PC-9 (cell line): Measurements from ENCODE around the gene HTT. TPM values are rescaled to one million over a fixed set of nuclear protein-coding genes. Genes with fewer than 3 reads are reported as not detected.

Source experiments
- BruUV-seq: library from RNA; stranded (reverse); fragments of 400-500 nt; replicated peaks from 2 replicates; lab custom pipeline; 2021; lab: Mats Ljungman, UMichigan
- CTCF ChIA-PET: fragments of 300-600 bp; sonication (Branson Sonifier 250); formaldehyde crosslinking; loops from one replicate; lab custom pipeline; 2022; ENCODE audit warnings: antibody characterized with exemption; lab: Charles Lee
- POLR2A ChIA-PET: fragments of 300-600 bp; sonication (Branson Sonifier 250); formaldehyde crosslinking; loops from one replicate; lab custom pipeline; 2022; ENCODE audit warnings: antibody characterized with exemption; ENCODE audit not compliant: unreplicated experiment; lab: Charles Lee
- DNase-seq, 2 experiments: peaks; one replicate each; pipeline versions ENCODE4 v3.0.0 to v3.0.0-alpha.2; 2015 to 2022; ENCODE audit warnings: mixed read lengths in 1 of 2
- H2AFZ ChIP-seq: fragments of 200-600 bp; sonication (generic); 2 replicates; pipeline ENCODE4 v1.8.1; 2017; ENCODE audit warnings: antibody characterized with exemption
- H3F3A ChIP-seq: fragments of 200-600 bp; sonication (generic); 2 replicates; pipeline ENCODE4 v1.8.1; 2017; ENCODE audit warnings: antibody characterized with exemption, mild to moderate bottlenecking, low read depth; ENCODE audit not compliant: insufficient read depth
- H3K27ac ChIP-seq: fragments of 200-600 bp; sonication (generic); 2 replicates; pipeline ENCODE4 v1.6.1; 2016; ENCODE audit warnings: mixed run types
- H3K27me3 ChIP-seq: fragments of 200-600 bp; sonication (generic); 2 replicates; pipeline ENCODE4 v1.6.1; 2016; ENCODE audit warnings: low read depth, mixed run types; ENCODE audit not compliant: insufficient read depth
- H3K36me3 ChIP-seq: fragments of 200-600 bp; sonication (generic); 2 replicates; pipeline ENCODE4 v1.6.1; 2016; ENCODE audit warnings: low read depth, mixed run types
- H3K4me1 ChIP-seq: fragments of 200-600 bp; sonication (generic); replicated peaks from 2 replicates; pipeline ENCODE4 v1.6.1; 2016; ENCODE audit warnings: mixed run types; ENCODE audit not compliant: insufficient read depth
- H3K4me2 ChIP-seq: fragments of 200-600 bp; sonication (generic); 2 replicates; pipeline ENCODE4 v1.6.1; 2017; ENCODE audit warnings: mixed run types
- H3K4me3 ChIP-seq: fragments of 200-600 bp; sonication (generic); 2 replicates; pipeline ENCODE4 v1.6.1; 2016; ENCODE audit warnings: mixed run types
- H3K79me2 ChIP-seq: fragments of 200-600 bp; sonication (generic); 2 replicates; pipeline ENCODE4 v1.6.1; 2017; ENCODE audit warnings: low read depth, mixed run types
- H3K9me2 ChIP-seq: fragments of 200-600 bp; sonication (generic); 2 replicates; pipeline ENCODE4 v1.8.1; 2017; ENCODE audit warnings: mild to moderate bottlenecking; ENCODE audit not compliant: insufficient read depth
- H3K9me3 ChIP-seq: fragments of 200-600 bp; sonication (generic); 2 replicates; pipeline ENCODE4 v1.8.1; 2016; ENCODE audit warnings: low read depth; ENCODE audit not compliant: insufficient read depth
- H4K20me1 ChIP-seq: fragments of 200-600 bp; sonication (generic); 2 replicates; pipeline ENCODE4 v1.8.1; 2017; ENCODE audit not compliant: insufficient read depth
- CTCF ChIP-seq: fragments of 200-600 bp; sonication (generic); conservative IDR thresholded peaks from 2 replicates; pipeline ENCODE4 v1.6.1; 2017; ENCODE audit warnings: mixed run types, antibody characterized with exemption, mild to moderate bottlenecking, moderate library complexity
- EZH2 ChIP-seq: fragments of 200-600 bp; sonication (generic); IDR thresholded peaks from 2 replicates; pipeline ENCODE4 v1.8.0; 2017; ENCODE audit warnings: antibody characterized with exemption, low read depth
- intact Hi-C: fragments of 100-400 bp; cut with micrococcal nuclease; formaldehyde crosslinking; loops from one replicate; pipeline ENCODE4 v1.10.0; 2022; ENCODE audit not compliant: unreplicated experiment
- total RNA-seq: library from RNA; stranded (reverse); gene quantifications from 2 replicates; pipeline ENCODE4 v1.2.3, GENCODE V29; 2021

Gene HTT
- total RNA-seq, 1 experiment from 2014 or later, result 81.7 TPM

- Histone ChIP-seq H3K9me2 (no peaks in the 10 kb centered on the region), H3K4me3 (no peak overlapping the region), H3K36me3 (no peaks in the 10 kb centered on the region), H3K27ac (no peak overlapping the region), H3K27me3 (no peaks in the 10 kb centered on the region), H2AFZ (no peak overlapping the region), H4K20me1 (no peaks in the 10 kb centered on the region), H3K4me2 (no peak overlapping the region), H3K4me1 (no peaks in the 10 kb centered on the region), H3K79me2 (no peaks in the 10 kb centered on the region), H3F3A (no peaks in the 10 kb centered on the region), H3K9me3 (no peaks in the 10 kb centered on the region)
- ChIA-PET POLR2A (no interaction called here), CTCF (no interaction called here)
- DNase-seq, result no peak
- no TSS peak for BruUV-seq
- intact Hi-C loops, result no loop called here
- no peak for TF ChIP-seq CTCF
- no peak for TF ChIP-seq EZH2
Measured at GRCh38 chr4:3244747-3245146, 170.3 kb downstream of the HTT start.

GRCh38 chr4:3245676-3246075 lies 171.2 kb downstream of the HTT start:
- TF ChIP-seq EZH2, result no peak
- TF ChIP-seq CTCF, result no peak
- ChIA-PET CTCF (no interaction called here), POLR2A (no interaction called here)
- Histone ChIP-seq H3K4me2 (no peak overlapping the region), H3K27ac (no peak overlapping the region), H4K20me1 (no peaks in the 10 kb centered on the region), H3K79me2 (no peaks in the 10 kb centered on the region), H3K36me3 (no peaks in the 10 kb centered on the region), H3K4me1 (no peaks in the 10 kb centered on the region), H3F3A (no peaks in the 10 kb centered on the region), H3K9me2 (no peaks in the 10 kb centered on the region), H3K27me3 (no peaks in the 10 kb centered on the region), H2AFZ (no peak overlapping the region), H3K4me3 (no peak overlapping the region), H3K9me3 (no peaks in the 10 kb centered on the region)
- DNase-seq, result no peak
- intact Hi-C loops, result no loop called here
- BruUV-seq, result no TSS peak

GRCh38 chr4:3246458-3247398 lies 172.2 kb downstream of the HTT start:
- no peaks in the 10 kb centered on the region for H3K9me3 ChIP-seq
- no peak overlapping the region for H3K4me2 ChIP-seq
- DNase-seq, result no peak
- no peaks in the 10 kb centered on the region for H3K9me2 ChIP-seq
- no peaks in the 10 kb centered on the region for H3K27me3 ChIP-seq
- ChIA-PET POLR2A (no interaction called here), CTCF (no interaction called here)
- H3K79me2 ChIP-seq, result no peaks in the 10 kb centered on the region
- H3K36me3 ChIP-seq, result no peaks in the 10 kb centered on the region
- no peak overlapping the region for H3K27ac ChIP-seq
- no TSS peak for BruUV-seq
- H2AFZ ChIP-seq, result no peak overlapping the region
- no peaks in the 10 kb centered on the region for H4K20me1 ChIP-seq
- no peaks in the 10 kb centered on the region for H3F3A ChIP-seq
- H3K4me1 ChIP-seq, result no peaks in the 10 kb centered on the region
- intact Hi-C loops, result no loop called here
- TF ChIP-seq CTCF (no peak), EZH2 (no peak)
- no peak overlapping the region for H3K4me3 ChIP-seq
